ENCODE results near the gene GLB1L2. TPM values are rescaled to one million over a fixed set of nuclear protein-coding genes. Genes with fewer than 3 reads are reported as not detected.

GLB1L2 gene
- total and polyA plus RNA-seq, 2 of the 4 experiments (the other 2 are of a cell fraction): under 0.01 to 0.26 TPM

DNA sequence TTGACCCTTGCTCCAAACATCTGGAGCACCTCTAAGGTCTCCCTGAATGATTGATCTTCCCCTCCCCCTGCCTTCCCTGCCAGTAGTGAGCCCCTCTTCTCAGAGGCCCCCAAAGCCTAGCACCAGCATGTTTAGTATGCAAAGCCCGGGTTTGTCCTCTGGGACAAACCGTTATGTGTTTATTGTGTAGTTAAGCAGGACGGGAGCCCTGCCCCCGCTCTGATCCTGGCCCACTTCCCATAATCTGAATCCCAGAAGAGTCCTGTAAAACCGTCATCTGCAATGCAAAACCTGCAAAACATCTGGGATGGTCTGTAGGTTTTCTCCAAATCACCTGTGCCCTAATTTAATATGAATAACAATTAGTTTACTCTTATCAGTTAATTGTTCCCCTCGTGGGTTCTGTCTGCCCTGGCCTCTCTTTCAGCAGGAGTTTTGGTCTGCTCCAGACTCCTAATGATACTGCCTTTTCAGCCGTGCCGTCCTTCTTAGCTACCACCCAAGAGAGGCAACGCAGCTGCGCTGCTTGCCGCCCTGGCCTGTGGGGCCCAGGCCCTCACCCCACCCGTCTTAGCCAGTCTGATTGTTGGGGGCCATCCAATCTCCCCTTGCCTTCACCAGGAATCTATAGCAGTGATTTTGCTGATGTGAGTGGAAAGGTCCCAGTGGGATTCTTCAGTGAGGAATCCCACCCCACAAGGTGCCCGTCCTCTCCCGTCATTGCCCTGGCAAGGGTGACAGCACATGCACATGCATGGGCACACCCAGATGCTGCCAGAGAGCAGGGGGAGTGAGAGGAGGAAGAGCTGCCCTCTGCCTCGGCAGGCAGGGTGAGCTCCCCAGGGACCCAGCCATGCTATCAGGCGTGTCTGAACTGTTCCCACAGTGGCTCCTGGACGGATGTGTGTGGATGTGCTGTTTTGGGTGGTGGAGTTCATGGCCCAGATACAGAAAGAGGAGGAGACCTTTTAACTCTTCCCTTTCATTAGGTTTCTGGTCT lies 83.3 kb downstream of the GLB1L2 start:
- Histone ChIP-seq H3K14ac (replicated peaks; ENCODE audit: low read depth, low read length) (no peak overlapping the region), H3K4me3 (ENCODE audit: insufficient read depth, low read depth, low read length) (no peak overlapping the region), H2BK15ac (ENCODE audit: low read depth, low read length) (no peak overlapping the region), H4K8ac (ENCODE audit: low read depth in 2 of 2, low read length in 2 of 2) (no peak overlapping the region), H3K27ac (ENCODE audit: insufficient read depth, low read length) (no peak overlapping the region), H4K91ac (ENCODE audit: insufficient read depth, low read depth, low read length) (no peak overlapping the region), H3K4ac (ENCODE audit: low read depth, low read length) (no peak overlapping the region), H3K36me3 (ENCODE audit: control insufficient read depth, insufficient read depth, low read length) (no peaks in the 10 kb centered on the region), H3K9me3 (ENCODE audit: control insufficient read depth, insufficient read depth, low read length) (peaks cover 3% of the 10 kb centered on the region; the same call in 1 of the 2 replicates), H3K9ac (ENCODE audit: low read depth, low read length) (no peak overlapping the region), H3K56ac (ENCODE audit: extremely low read depth, insufficient read depth, low read length) (no peak overlapping the region), H3K9me1 (ENCODE audit: insufficient read depth, low read length) (no peaks in the 10 kb centered on the region), H3K23ac (ENCODE audit: low read depth, low read length) (no peak overlapping the region), H2BK20ac (ENCODE audit: low read depth, low read length) (no peak overlapping the region), H3K27me3 (ENCODE audit: control insufficient read depth, insufficient read depth, low read length) (peaks cover 29% of the 10 kb centered on the region), H4K20me1 (ENCODE audit: insufficient read depth, low read length) (no peaks in the 10 kb centered on the region), H4K5ac (ENCODE audit: low read depth, low read length) (no peak overlapping the region), H3K79me1 (ENCODE audit: low read depth in 1 of 2, low read length in 2 of 2) (no peaks in the 10 kb centered on the region), H2BK120ac (ENCODE audit: low read depth, low read length) (no peak overlapping the region), H2AK5ac (ENCODE audit: low read depth, low read length) (no peak overlapping the region), H2AFZ (replicated peaks; ENCODE audit: low read length, poor library complexity) (no peak overlapping the region), H3K18ac (ENCODE audit: low read depth, low read length) (no peak overlapping the region), H3K4me1 (ENCODE audit: control insufficient read depth, insufficient read depth, low read length) (no peaks in the 10 kb centered on the region), H2BK5ac (ENCODE audit: low read depth, low read length, poor library complexity, severe bottlenecking) (no peak overlapping the region), H2AK9ac (replicated peaks; ENCODE audit: low read depth, low read length, poor library complexity) (no peak overlapping the region), H3K4me2 (ENCODE audit: low read depth, low read length) (no peak overlapping the region)
- intact Hi-C loops (cut with micrococcal nuclease) (no loop called here), in situ Hi-C loops (cut with MboI; ENCODE audit: low sequenced_read_pairs) (no loop called here), dilution Hi-C loops (cut with HindIII; ENCODE audit: low sequenced_read_pairs, unreplicated experiment) (no loop called here)
- WGBS, 2 experiments (ENCODE audit: extremely low coverage in 2 of 2, insufficient read length in 1 of 2): 0% methylated on average over 1 of the region's 17 CpGs; no CpG with 5 or more reads in 1 of the 2 experiments
- no TSS peak for BruUV-seq (replicated peaks)
- ATAC-seq (ENCODE audit: low read depth) (no peak), DNase-seq (no peak)
- POLR2A ChIA-PET (ENCODE audit: unreplicated experiment): no interaction called here
- TF ChIP-seq, protein P1, sequence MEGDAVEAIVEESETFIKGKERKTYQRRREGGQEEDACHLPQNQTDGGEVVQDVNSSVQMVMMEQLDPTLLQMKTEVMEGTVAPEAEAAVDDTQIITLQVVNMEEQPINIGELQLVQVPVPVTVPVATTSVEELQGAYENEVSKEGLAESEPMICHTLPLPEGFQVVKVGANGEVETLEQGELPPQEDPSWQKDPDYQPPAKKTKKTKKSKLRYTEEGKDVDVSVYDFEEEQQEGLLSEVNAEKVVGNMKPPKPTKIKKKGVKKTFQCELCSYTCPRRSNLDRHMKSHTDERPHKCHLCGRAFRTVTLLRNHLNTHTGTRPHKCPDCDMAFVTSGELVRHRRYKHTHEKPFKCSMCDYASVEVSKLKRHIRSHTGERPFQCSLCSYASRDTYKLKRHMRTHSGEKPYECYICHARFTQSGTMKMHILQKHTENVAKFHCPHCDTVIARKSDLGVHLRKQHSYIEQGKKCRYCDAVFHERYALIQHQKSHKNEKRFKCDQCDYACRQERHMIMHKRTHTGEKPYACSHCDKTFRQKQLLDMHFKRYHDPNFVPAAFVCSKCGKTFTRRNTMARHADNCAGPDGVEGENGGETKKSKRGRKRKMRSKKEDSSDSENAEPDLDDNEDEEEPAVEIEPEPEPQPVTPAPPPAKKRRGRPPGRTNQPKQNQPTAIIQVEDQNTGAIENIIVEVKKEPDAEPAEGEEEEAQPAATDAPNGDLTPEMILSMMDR (conservative IDR thresholded peaks at IDR 0.05; ENCODE audit: low read depth, low read length): no peak
- no peak for TF ChIP-seq CHD1 (IDR thresholded peaks at IDR 0.05; ENCODE audit: low read depth, low read length)
- TF ChIP-seq NFE2L2 (IDR thresholded peaks at IDR 0.05; ENCODE audit: low read depth, low read length): no peak
- no peak for TF ChIP-seq MAZ (IDR thresholded peaks at IDR 0.05; ENCODE audit: borderline replicate concordance, low read depth, low read length)
- TF ChIP-seq RFX5 (IDR thresholded peaks at IDR 0.05; ENCODE audit: low read depth, low read length): no peak
- TF ChIP-seq BHLHE40 (IDR thresholded peaks at IDR 0.05; ENCODE audit: low read depth, low read length): no peak
- TF ChIP-seq FOS (IDR thresholded peaks at IDR 0.05; ENCODE audit: low read depth, low read length): no peak
- TF ChIP-seq, protein P2, sequence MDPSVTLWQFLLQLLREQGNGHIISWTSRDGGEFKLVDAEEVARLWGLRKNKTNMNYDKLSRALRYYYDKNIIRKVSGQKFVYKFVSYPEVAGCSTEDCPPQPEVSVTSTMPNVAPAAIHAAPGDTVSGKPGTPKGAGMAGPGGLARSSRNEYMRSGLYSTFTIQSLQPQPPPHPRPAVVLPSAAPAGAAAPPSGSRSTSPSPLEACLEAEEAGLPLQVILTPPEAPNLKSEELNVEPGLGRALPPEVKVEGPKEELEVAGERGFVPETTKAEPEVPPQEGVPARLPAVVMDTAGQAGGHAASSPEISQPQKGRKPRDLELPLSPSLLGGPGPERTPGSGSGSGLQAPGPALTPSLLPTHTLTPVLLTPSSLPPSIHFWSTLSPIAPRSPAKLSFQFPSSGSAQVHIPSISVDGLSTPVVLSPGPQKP (IDR thresholded peaks at IDR 0.05; ENCODE audit: borderline replicate concordance, low read depth, low read length): no peak
- CTCF ChIA-PET: no interaction called here
